GM12864 (cell line): ENCODE data around the gene C22orf15.

Source experiments
- DNase-seq: peaks from one replicate; pipeline ENCODE4 v3.0.0-alpha.2; 2011; ENCODE audit warnings: low read depth
- H3K4me3 ChIP-seq: 2 replicates; pipeline ENCODE4 v1.5.1; 2011; ENCODE audit warnings: mild to moderate bottlenecking, low read depth, low read length, control low read depth
- CTCF ChIP-seq: IDR thresholded peaks from 2 replicates; pipeline ENCODE4 v1.5.1; 2011; ENCODE audit warnings: low read depth, mild to moderate bottlenecking, moderate library complexity, low read length, control low read depth, inconsistent platforms; ENCODE audit errors: missing control alignments

The C22orf15 gene

GRCh38 chr22:23764899-23765881 is 2.4 kb downstream of the C22orf15 start:
- DNase-seq, result no peak
- no peak overlapping the region for H3K4me3 ChIP-seq
- TF ChIP-seq CTCF, result no peak

DNA sequence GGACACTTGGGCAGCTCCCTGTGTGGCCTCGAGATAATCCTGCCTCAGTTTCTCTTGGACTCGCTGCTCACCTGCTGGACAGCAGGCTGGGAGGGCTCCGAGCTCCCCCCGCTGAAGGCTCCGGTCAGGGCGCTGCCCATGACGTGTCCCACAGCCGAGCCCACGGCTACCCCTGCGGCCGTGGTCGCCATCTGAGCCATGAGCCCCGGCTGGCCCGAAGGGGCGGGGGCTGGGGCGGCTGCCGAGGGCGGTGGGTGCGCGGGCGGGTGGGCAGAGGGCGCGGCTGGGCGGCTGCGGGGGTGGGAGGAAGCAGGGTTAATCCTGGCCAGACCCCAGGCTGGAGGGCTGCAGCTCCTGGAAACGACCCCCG is 4.5 kb downstream of the C22orf15 start:
- TF ChIP-seq CTCF, result no peak
- DNase-seq, result no peak

GRCh38 chr22:23767673-23768548 is 5.1 kb downstream of the C22orf15 start, which contains the start of gene CHCHD10:
TSS of gene CHCHD10 (minus strand) at chr22:23767972. CDS start at chr22:23767874, 98 bp downstream.
- H3K4me3 ChIP-seq, result peak within 1 kb of the TSS; percentile 71
- DNase-seq, result no peak
- peak; percentile 73 for TF ChIP-seq CTCF

More for the DNA sequence above, 4.5 kb downstream of the C22orf15 start:
- H3K4me3 ChIP-seq, result peak overlapping the region; percentile 71

DNA sequence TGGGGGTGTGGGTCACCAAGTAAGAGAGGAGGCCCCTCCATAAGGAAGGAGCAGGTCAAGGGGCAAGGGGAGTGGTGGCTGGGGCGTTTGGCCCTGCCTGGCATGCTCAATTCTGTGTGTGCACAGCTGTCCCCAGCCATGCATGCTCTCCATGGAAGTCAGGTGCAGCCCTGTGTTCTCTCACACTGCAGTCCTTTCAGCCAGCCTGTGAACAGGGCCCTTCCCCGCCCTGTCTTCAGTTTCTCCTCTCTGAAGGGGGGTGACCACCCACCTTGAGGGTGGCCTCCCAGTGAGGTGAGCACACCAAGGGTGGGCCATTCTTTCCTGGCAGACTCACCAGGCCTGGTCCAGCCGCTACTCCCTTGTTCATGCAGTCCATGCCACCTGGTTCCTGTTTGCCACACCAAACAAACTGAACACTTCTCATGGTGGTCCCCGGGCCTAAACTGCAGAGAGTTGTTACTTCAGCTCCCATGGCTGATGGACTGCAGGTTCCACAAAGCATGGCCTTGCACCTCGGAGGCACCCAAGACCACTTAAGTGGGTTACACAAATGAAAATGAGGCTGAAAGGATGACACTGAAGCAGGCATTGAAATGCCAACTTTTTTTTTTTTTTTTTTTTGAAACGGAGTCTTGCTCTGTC is 6.7 kb downstream of the C22orf15 start:
- no peak for TF ChIP-seq CTCF
- H3K4me3 ChIP-seq, result no peak overlapping the region
- no peak for DNase-seq

- H3K4me3 ChIP-seq, result peak overlapping the region; percentile 11
- TF ChIP-seq CTCF, result no peak
- no peak for DNase-seq
Observed at GRCh38 chr22:23772315-23772648, 9.5 kb downstream of the C22orf15 start.

DNA sequence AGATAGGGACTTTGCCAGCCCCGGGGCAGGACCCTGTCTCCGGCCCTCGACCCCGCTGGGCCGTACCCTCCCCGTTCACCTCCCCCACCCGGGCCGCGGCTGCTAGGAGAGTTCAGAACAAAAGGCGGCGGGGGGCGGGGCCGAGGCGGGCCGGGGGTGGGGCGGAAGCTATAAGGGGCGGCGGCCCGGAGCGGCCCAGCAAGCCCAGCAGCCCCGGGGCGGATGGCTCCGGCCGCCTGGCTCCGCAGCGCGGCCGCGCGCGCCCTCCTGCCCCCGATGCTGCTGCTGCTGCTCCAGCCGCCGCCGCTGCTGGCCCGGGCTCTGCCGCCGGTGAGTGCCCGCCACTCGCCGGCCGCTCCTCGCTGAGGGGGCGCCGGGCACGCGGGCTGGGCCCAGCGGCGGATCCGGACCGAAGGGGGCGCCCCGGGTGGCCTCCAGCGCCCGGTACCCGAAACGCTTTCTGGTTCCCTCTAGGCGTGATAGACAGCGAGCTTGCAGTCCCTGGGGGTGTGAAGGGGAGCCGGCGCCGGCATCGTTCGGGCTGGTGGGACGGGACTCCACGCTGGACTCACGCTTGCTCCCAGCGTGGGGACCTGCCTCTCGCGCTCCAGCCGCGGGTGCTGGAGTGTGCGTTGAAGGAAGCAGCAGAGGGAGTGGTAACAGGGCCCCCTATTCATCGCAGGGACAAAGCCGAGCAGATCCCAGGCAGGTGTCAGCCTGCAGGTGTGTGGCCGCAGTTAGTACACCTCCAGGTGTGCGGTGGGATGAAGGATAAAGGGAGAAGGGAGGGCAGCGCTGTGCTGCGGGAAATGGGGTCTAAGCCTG is 10.1 kb downstream of the C22orf15 start, which contains the start of gene MMP11:
Gene MMP11, plus strand, starts transcription at position 201 of the 825 bp plus-strand sequence. Its CDS starts 22 bp downstream, at position 223.
- no peak for DNase-seq
- TF ChIP-seq CTCF, result no peak
- peak within 1 kb of the TSS; percentile 31 for H3K4me3 ChIP-seq
